Keratinocyte (primary cell): Measurements from ENCODE around the gene CUTA. TPM values are rescaled to one million over a fixed set of nuclear protein-coding genes. Genes with fewer than 3 reads are reported as not detected.

ENCODE experiments used
- DNase-seq: peaks from one replicate; pipeline ENCODE4 v3.0.0-alpha.2; 2011; ENCODE audit warnings: low read depth, missing footprints, low spot score
- FAIRE-seq: peaks from 2 replicates; lab custom pipeline; 2011; peaks lifted over from hg19 to GRCh38; lab: Jason Lieb, UNC
- H2AFZ ChIP-seq: 2 replicates; pipeline ENCODE4 v1.6.0; 2012; ENCODE audit warnings: low read length, control low read depth, inconsistent platforms; ENCODE audit not compliant: control insufficient read depth
- H3K27ac ChIP-seq: 2 replicates; pipeline ENCODE4 v1.5.1; 2011; ENCODE audit warnings: low read length; ENCODE audit not compliant: control insufficient read depth, insufficient read depth
- H3K27me3 ChIP-seq: 3 replicates; pipeline ENCODE4 v1.6.0; 2011; ENCODE audit warnings: low read length; ENCODE audit not compliant: control insufficient read depth, insufficient read depth; ENCODE audit errors: extremely low read depth
- H3K36me3 ChIP-seq, 2 experiments: 2 replicates in 1 of 2; 3 replicates in 1 of 2; pipeline ENCODE4 v1.5.1; 2011; ENCODE audit warnings: low read length in 2 of 2, mild to moderate bottlenecking in 1 of 2; ENCODE audit not compliant: control insufficient read depth in 2 of 2, insufficient read depth in 2 of 2; ENCODE audit errors: extremely low read depth in 1 of 2
- H3K4me1 ChIP-seq: 3 replicates; pipeline ENCODE4 v1.5.1; 2011; ENCODE audit warnings: low read length; ENCODE audit not compliant: control insufficient read depth, insufficient read depth; ENCODE audit errors: extremely low read depth
- H3K4me2 ChIP-seq: 3 replicates; pipeline ENCODE4 v1.6.0; 2011; ENCODE audit warnings: low read depth, low read length; ENCODE audit not compliant: control insufficient read depth, insufficient read depth; ENCODE audit errors: extremely low read depth
- H3K4me3 ChIP-seq, 3 experiments: fragments of 200-600 bp in 1 of 3; sonication (generic) in 1 of 3; 2 replicates in 2 of 3; 3 replicates in 1 of 3; pipeline ENCODE4 v1.5.1; 2011 to 2016; ENCODE audit warnings: low read length in 3 of 3, mild to moderate bottlenecking in 3 of 3, control low read depth in 2 of 3, inconsistent platforms in 1 of 3, low read depth in 1 of 3, mixed read lengths in 1 of 3, mixed run types in 1 of 3, moderate library complexity in 1 of 3; ENCODE audit not compliant: control insufficient read depth in 2 of 3, insufficient read depth in 2 of 3; ENCODE audit errors: extremely low read depth in 1 of 3
- H3K79me2 ChIP-seq: 2 replicates; pipeline ENCODE4 v1.6.0; 2012; ENCODE audit warnings: low read length; ENCODE audit not compliant: control insufficient read depth, insufficient read depth
- H3K9ac ChIP-seq: 3 replicates; pipeline ENCODE4 v1.6.0; 2011; ENCODE audit warnings: low read length; ENCODE audit not compliant: control insufficient read depth, insufficient read depth; ENCODE audit errors: extremely low read depth
- H3K9me1 ChIP-seq: 3 replicates; pipeline ENCODE4 v1.6.0; 2011; ENCODE audit warnings: low read length; ENCODE audit not compliant: control insufficient read depth, insufficient read depth; ENCODE audit errors: extremely low read depth
- H3K9me3 ChIP-seq: 2 replicates; pipeline ENCODE4 v1.5.1; 2012; ENCODE audit warnings: low read depth, low read length; ENCODE audit not compliant: control insufficient read depth
- H4K20me1 ChIP-seq: 3 replicates; pipeline ENCODE4 v1.6.0; 2011; ENCODE audit warnings: low read length; ENCODE audit not compliant: control insufficient read depth, insufficient read depth; ENCODE audit errors: extremely low read depth
- CTCF ChIP-seq, 3 experiments: IDR thresholded peaks in 1 of 3; conservative IDR thresholded peaks in 1 of 3; optimal IDR thresholded peaks in 1 of 3; 2 replicates in 2 of 3; 3 replicates in 1 of 3; pipeline versions ENCODE3 to v1.5.1; 2011; ENCODE audit warnings: low read length in 3 of 3, mild to moderate bottlenecking in 3 of 3, moderate library complexity in 2 of 3, control low read depth in 1 of 3, inconsistent platforms in 1 of 3; ENCODE audit not compliant: insufficient read depth in 2 of 3; ENCODE audit errors: extremely low read depth in 1 of 3
- EZH2 ChIP-seq: IDR thresholded peaks from one replicate; pipeline ENCODE4 v1.6.1; 2012; ENCODE audit warnings: inconsistent platforms, mild to moderate bottlenecking, low read length, moderate library complexity
- dilution Hi-C: fragments of 300-500 bp; cut with MboI; formaldehyde crosslinking; loops from one replicate; pipeline ENCODE4 v1.7.0; 2020; ENCODE audit warnings: low sequenced_read_pairs; ENCODE audit not compliant: extremely low pct_ligation_motif_present
- polyA plus RNA-seq, 5 experiments: library from polyadenylated mRNA; depleted of rRNA in 3 of 5; stranded (reverse) in 3 of 5; stranded (forward) in 1 of 5; unstranded in 1 of 5; fragments of >200 nt; gene quantifications; 1 replicate in 1 of 5; 2 replicates in 3 of 5; 3 replicates in 1 of 5; pipeline versions ENCODE4 v1.2.1 to v1.2.3, GENCODE V29; 2011 to 2012; ENCODE audit warnings: missing spikeins in 2 of 5, low read depth in 1 of 5, low replicate concordance in 1 of 5

Gene CUTA
- polyA plus RNA-seq, 1 donor (not counting 4 experiments of a cell fraction or from before 2014, with no cell fraction given): 178 TPM

DNA sequence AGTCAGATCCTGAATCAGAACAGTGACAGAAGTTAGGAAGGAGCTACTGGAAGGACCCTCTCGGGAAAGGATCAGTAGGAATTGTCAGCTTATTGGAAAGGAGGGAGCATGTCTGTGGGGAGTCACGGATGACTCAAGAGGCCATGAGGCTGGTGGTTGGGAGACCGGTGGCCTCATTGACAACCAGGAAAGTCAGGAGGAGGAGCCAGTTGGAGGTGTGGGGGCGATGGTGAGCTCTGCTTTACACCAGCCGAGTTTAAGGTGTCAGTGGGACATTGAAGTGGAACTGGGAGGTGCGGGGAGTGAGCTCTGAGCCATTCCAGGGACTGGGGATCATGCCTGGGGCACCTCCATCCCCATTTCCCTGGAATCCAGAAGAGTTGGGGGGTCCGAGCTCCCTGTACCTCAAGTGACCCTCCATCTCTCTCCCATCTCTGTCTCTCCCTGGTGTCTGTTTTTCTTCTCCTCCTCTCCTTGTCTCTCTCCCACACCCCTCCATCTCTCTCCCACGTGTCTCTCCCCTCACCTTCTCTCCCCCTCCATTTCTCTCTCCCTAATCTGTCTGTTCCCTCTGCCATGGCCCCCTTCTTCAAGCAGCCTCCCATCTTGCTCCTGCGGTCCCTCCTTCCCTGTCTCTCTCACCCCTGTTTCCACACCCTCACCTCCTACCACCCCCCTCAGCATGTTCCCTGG lies 22.2 kb upstream of the CUTA start:
- FAIRE-seq: no peak
- Histone ChIP-seq H3K9me1 (no peaks in the 10 kb centered on the region), H3K9ac (no peak overlapping the region), H3K4me3 (no peak overlapping the region), H3K27me3 (no peaks in the 10 kb centered on the region), H2AFZ (no peak overlapping the region), H3K79me2 (no peaks in the 10 kb centered on the region), H3K4me1 (no peaks in the 10 kb centered on the region), H3K36me3 (peaks cover 14 to 21% of the 10 kb centered on the region in 2 experiments), H3K4me2 (no peak overlapping the region), H3K27ac (no peak overlapping the region), H4K20me1 (no peaks in the 10 kb centered on the region), H3K9me3 (no peaks in the 10 kb centered on the region)
- DNase-seq: no peak
- dilution Hi-C loops: no loop called here
- no peak for TF ChIP-seq CTCF (optimal IDR thresholded peaks at IDR 0.05 in 1 of 3, IDR thresholded peaks at IDR 0.05 in 1 of 3, conservative IDR thresholded peaks at IDR 0.05 in 1 of 3; ENCODE audit: extremely low read depth in 1 of 3, insufficient read depth in 2 of 3, low read length in 3 of 3)
- TF ChIP-seq EZH2: no peak

DNA sequence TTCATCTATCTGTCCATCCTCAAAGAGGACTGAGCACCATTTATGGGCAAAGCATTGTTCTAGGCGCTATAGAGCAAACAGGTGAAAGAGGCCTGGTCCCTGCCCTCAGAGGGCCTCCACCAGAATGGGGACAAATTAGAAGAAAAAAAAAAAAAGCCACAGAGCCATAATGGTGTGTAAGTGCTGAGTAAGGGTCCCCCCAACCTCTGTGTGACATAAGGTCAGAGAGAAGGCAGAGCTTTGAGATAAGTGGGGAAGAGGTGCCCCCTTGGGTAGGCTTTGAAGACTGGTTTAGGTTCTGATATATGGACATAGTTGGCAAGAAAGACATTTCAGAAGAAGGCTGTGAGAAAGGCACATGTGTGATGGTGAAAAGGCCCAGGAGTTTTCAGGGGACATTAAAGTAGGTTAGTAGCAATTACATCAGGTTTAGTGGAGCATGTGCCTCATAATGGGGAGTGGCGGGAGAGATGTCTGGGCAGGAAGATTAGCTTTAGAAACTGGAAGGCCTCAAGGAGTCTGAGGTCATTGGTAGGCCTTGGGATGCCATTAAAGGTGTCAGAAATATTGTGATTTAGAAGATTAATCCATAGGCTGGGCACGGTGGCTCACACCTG lies 21.2 kb upstream of the CUTA start:
- H2AFZ ChIP-seq: no peak overlapping the region
- H3K4me1 ChIP-seq: no peaks in the 10 kb centered on the region
- TF ChIP-seq EZH2: no peak
- no peak for TF ChIP-seq CTCF (optimal IDR thresholded peaks at IDR 0.05 in 1 of 3, IDR thresholded peaks at IDR 0.05 in 1 of 3, conservative IDR thresholded peaks at IDR 0.05 in 1 of 3; ENCODE audit: extremely low read depth in 1 of 3, insufficient read depth in 2 of 3, low read length in 3 of 3)
- H3K9ac ChIP-seq: no peak overlapping the region
- DNase-seq (no peak), FAIRE-seq (no peak)
- H3K79me2 ChIP-seq: no peaks in the 10 kb centered on the region
- no peak overlapping the region for H3K27ac ChIP-seq
- no peaks in the 10 kb centered on the region for H3K9me3 ChIP-seq
- H3K27me3 ChIP-seq: no peaks in the 10 kb centered on the region
- H4K20me1 ChIP-seq: no peaks in the 10 kb centered on the region
- dilution Hi-C loops: no loop called here
- H3K4me3 ChIP-seq: no peak overlapping the region
- no peaks in the 10 kb centered on the region for H3K9me1 ChIP-seq
- H3K4me2 ChIP-seq: no peak overlapping the region
- H3K36me3 ChIP-seq: peaks cover 14 to 16% of the 10 kb centered on the region in 2 experiments
